GM23338 (cell line): ENCODE data around the gene TMA16. TPM values are rescaled to one million over a fixed set of nuclear protein-coding genes. Genes with fewer than 3 reads are reported as not detected.

ENCODE experiments used
- ATAC-seq: fragments of 200-7000 bp; cut with Tn5 transposase; 3 replicates; pipeline ENCODE4 v1.9.1; 2020
- DNase-seq: peaks from one replicate; pipeline ENCODE4 v3.0.0-alpha.2; 2015; ENCODE audit warnings: low spot score
- H2AFZ ChIP-seq: fragments of 200-600 bp; sonication (generic); 2 replicates; pipeline ENCODE4 v1.8.0; 2016; ENCODE audit warnings: antibody characterized with exemption, mild to moderate bottlenecking, moderate library complexity
- H3F3A ChIP-seq: fragments of 200-600 bp; sonication (generic); replicated peaks from 2 replicates; pipeline ENCODE4 v1.8.0; 2017; ENCODE audit warnings: antibody characterized with exemption, mixed run types, low read depth
- H3K27ac ChIP-seq: fragments of 200-600 bp; sonication (generic); 2 replicates; pipeline ENCODE4 v1.6.1; 2016; ENCODE audit warnings: low read depth
- H3K27me3 ChIP-seq: fragments of 200-600 bp; sonication (generic); 2 replicates; pipeline ENCODE4 v1.8.0; 2016; ENCODE audit warnings: mild to moderate bottlenecking, mixed run types, moderate library complexity; ENCODE audit not compliant: insufficient read depth
- H3K36me3 ChIP-seq: fragments of 200-600 bp; sonication (generic); 2 replicates; pipeline ENCODE4 v1.8.0; 2016; ENCODE audit warnings: mild to moderate bottlenecking; ENCODE audit not compliant: insufficient read depth
- H3K4me1 ChIP-seq: fragments of 200-600 bp; sonication (generic); 2 replicates; pipeline ENCODE4 v1.8.0; 2016; ENCODE audit warnings: mild to moderate bottlenecking, moderate library complexity; ENCODE audit not compliant: insufficient read depth
- H3K4me2 ChIP-seq: fragments of 200-600 bp; sonication (generic); 2 replicates; pipeline ENCODE4 v1.7.1; 2017; ENCODE audit warnings: mixed run types
- H3K4me3 ChIP-seq: fragments of 200-600 bp; sonication (generic); 2 replicates; pipeline ENCODE4 v1.6.1; 2016; ENCODE audit warnings: mixed run types
- H3K79me2 ChIP-seq: fragments of 200-600 bp; sonication (generic); replicated peaks from 2 replicates; pipeline ENCODE4 v1.8.0; 2017; ENCODE audit warnings: mild to moderate bottlenecking; ENCODE audit not compliant: insufficient read depth
- H3K9me2 ChIP-seq: fragments of 200-600 bp; sonication (generic); 2 replicates; pipeline ENCODE4 v1.8.0; 2017; ENCODE audit not compliant: insufficient read depth
- H4K20me1 ChIP-seq: fragments of 200-600 bp; sonication (generic); replicated peaks from 2 replicates; pipeline ENCODE4 v1.8.0; 2017; ENCODE audit warnings: mild to moderate bottlenecking; ENCODE audit not compliant: insufficient read depth
- H3K27ac Mint-ChIP-seq: 2 replicates; pipeline ENCODE4 v1.8.0; 2020; ENCODE audit warnings: inconsistent platforms, mild to moderate bottlenecking, moderate library complexity, mixed read lengths
- H3K27me3 Mint-ChIP-seq: 3 replicates; pipeline ENCODE4 v1.8.0; 2022; ENCODE audit warnings: low read depth, mild to moderate bottlenecking, moderate library complexity, mixed read lengths, inconsistent platforms; ENCODE audit not compliant: insufficient read depth, poor library complexity
- H3K36me3 Mint-ChIP-seq: 3 replicates; pipeline ENCODE4 v1.8.0; 2021; ENCODE audit warnings: low read depth, mild to moderate bottlenecking, inconsistent platforms, moderate library complexity, mixed read lengths
- H3K4me1 Mint-ChIP-seq: 3 replicates; pipeline ENCODE4 v1.8.0; 2020; ENCODE audit warnings: mild to moderate bottlenecking, inconsistent platforms, mixed read lengths
- H3K4me3 Mint-ChIP-seq: 3 replicates; pipeline ENCODE4 v1.8.0; 2021; ENCODE audit warnings: moderate library complexity, mild to moderate bottlenecking, inconsistent platforms, mixed read lengths
- H3K9me3 Mint-ChIP-seq: 3 replicates; pipeline ENCODE4 v1.8.0; 2020; ENCODE audit warnings: moderate library complexity, mild to moderate bottlenecking, inconsistent platforms, mixed read lengths
- CREB1 ChIP-seq: fragments of 250-450 bp; sonication (Bioruptor Pico); IDR thresholded peaks from 2 replicates; pipeline ENCODE4 v1.5.0; 2020; ENCODE audit warnings: low read depth, mild to moderate bottlenecking, moderate library complexity
- CTCF ChIP-seq, 2 experiments: fragments of 200-600 bp in 1 of 2; sonication (generic) in 1 of 2; conservative IDR thresholded peaks; 2 replicates each; pipeline versions ENCODE4 v1.5.1 to v1.6.1; 2016 to 2017; ENCODE audit warnings: antibody characterized with exemption in 2 of 2, low read depth in 2 of 2, mild to moderate bottlenecking in 2 of 2, moderate library complexity in 1 of 2
- ETS1 ChIP-seq: IDR thresholded peaks from 2 replicates; pipeline ENCODE4 v1.6.1; 2016; ENCODE audit warnings: antibody characterized with exemption
- EZH2 ChIP-seq: fragments of 200-600 bp; sonication (generic); IDR thresholded peaks from one replicate; pipeline ENCODE4 v1.8.0; 2017; ENCODE audit warnings: antibody characterized with exemption, mild to moderate bottlenecking, low read depth; ENCODE audit not compliant: unreplicated experiment
- JUNB ChIP-seq: IDR thresholded peaks from one replicate; pipeline ENCODE4 v1.6.1; 2016; ENCODE audit warnings: antibody characterized with exemption; ENCODE audit not compliant: unreplicated experiment
- POLR2AphosphoS5 ChIP-seq: IDR thresholded peaks from 2 replicates; pipeline ENCODE4 v1.6.1; 2016; ENCODE audit warnings: antibody characterized with exemption, low read depth
- ZNF114 ChIP-seq: fragments of 250-450 bp; sonication (Bioruptor Pico); IDR thresholded peaks from 2 replicates; pipeline ENCODE4 v1.5.0; 2020; ENCODE audit warnings: mild to moderate bottlenecking, moderate library complexity
- ZNF331 ChIP-seq: fragments of 250-450 bp; sonication (Bioruptor Pico); IDR thresholded peaks from 2 replicates; pipeline ENCODE4 v1.5.0; 2020; ENCODE audit warnings: low read depth, mild to moderate bottlenecking, moderate library complexity
- polyA plus RNA-seq: library from polyadenylated mRNA; unstranded; fragments of >200 nt; fragmentation: Nextera tagmentation; extraction: Ambion mirVana; gene quantifications from 2 replicates; pipeline ENCODE4 v1.2.1, GENCODE V29; 2016
- total RNA-seq: library from RNA; depleted of rRNA; stranded (reverse); fragments of >200 nt; shearing (Covaris generic); gene quantifications from 2 replicates; pipeline ENCODE4 v1.2.3, GENCODE V29; 2014

The TMA16 gene
- total and polyA plus RNA-seq, 2 experiments from 2014 or later = 46.4 to 96.1 TPM

DNA sequence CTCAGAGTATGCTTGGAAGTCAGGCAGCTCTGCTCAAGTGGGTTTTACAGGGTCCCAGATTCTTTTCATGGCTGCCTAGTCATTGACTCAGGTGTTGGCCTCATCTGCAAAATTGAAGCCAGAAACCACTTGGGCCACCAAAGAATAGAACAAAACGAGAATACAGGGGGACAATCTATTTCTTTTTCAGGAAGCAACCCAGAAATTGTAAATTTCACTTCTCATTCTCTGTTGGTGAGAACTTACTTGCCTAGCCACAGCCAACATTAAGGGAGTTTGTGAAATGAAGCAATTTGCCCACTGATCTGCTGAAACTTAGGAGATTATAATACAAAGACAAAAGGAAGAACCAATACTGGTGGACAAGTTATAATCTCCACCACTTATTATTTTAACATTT, 12.3 kb upstream of the TMA16 start (continued):
- TF ChIP-seq CTCF (conservative IDR thresholded peaks at IDR 0.05; ENCODE audit: low read depth in 2 of 2) (no peak), ETS1 (no peak), POLR2AphosphoS5 (no peak), EZH2 (no peak), JUNB (no peak), ZNF114 (CRISPR knock-in tag) (no peak)

GRCh38 chr4:163484906-163485305, 9.6 kb upstream of the TMA16 start:
- Histone ChIP-seq H3F3A (no peaks in the 10 kb centered on the region), H3K79me2 (no peaks in the 10 kb centered on the region), H3K9me2 (no peaks in the 10 kb centered on the region), H3K27ac (no peak overlapping the region), H4K20me1 (no peaks in the 10 kb centered on the region), H3K36me3 (no peaks in the 10 kb centered on the region), H3K27me3 (no peaks in the 10 kb centered on the region), H2AFZ (no peak overlapping the region), H3K4me1 (no peaks in the 10 kb centered on the region), H3K4me2 (no peak overlapping the region), H3K4me3 (no peak overlapping the region)
- Mint-ChIP-seq H3K4me1 (peaks cover 2% of the 10 kb centered on the region; the same call in 2 of the 3 replicates), H3K4me3 (no peak overlapping the region), H3K27ac (no peak overlapping the region), H3K9me3 (no peaks in the 10 kb centered on the region), H3K36me3 (no peaks in the 10 kb centered on the region), H3K27me3 (no peaks in the 10 kb centered on the region)
- DNase-seq (peak; percentile 88), ATAC-seq (peak; percentile 88)
- TF ChIP-seq JUNB (no peak), CTCF (conservative IDR thresholded peaks at IDR 0.05; ENCODE audit: low read depth in 2 of 2) (peak; percentile 85)

DNA sequence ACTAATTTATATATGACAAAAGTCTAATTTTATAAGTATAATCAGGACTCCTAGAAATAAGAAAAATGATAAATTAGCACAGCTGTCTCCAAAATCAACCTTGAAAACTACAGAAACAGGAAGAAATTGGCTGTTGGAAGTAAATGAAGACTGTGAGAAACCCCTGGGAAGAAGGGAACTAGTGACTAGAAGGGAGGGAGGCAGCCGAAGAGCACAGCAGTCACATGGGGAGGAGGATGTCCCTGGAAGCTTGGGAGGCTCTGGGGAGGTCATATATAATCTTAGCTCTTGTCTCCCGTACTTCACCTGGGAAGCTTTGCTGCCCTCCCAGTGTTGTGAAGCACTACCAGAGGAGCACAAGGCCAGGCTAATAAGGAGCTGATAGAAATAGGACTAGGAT, 8.9 kb upstream of the TMA16 start:
- Histone ChIP-seq H3K27ac (no peak overlapping the region), H3K9me2 (no peaks in the 10 kb centered on the region), H3K4me1 (no peaks in the 10 kb centered on the region), H3K4me2 (no peak overlapping the region), H3F3A (no peaks in the 10 kb centered on the region), H4K20me1 (no peaks in the 10 kb centered on the region), H3K36me3 (no peaks in the 10 kb centered on the region), H2AFZ (peak overlapping the region; percentile 45; the same call in 1 of the 2 replicates), H3K4me3 (no peak overlapping the region), H3K27me3 (no peaks in the 10 kb centered on the region), H3K79me2 (no peaks in the 10 kb centered on the region)
- ATAC-seq (peak; percentile 33; the same call in 1 of the 3 replicates), DNase-seq (no peak)
- H3K4me1 Mint-ChIP-seq = peaks cover 2% of the 10 kb centered on the region; the same call in 2 of the 3 replicates
- H3K9me3 Mint-ChIP-seq = no peaks in the 10 kb centered on the region
- H3K27me3 Mint-ChIP-seq = no peaks in the 10 kb centered on the region
- TF ChIP-seq EZH2 (no peak), CREB1 (CRISPR knock-in tag) (no peak), ZNF331 (no peak)
- H3K36me3 Mint-ChIP-seq = no peaks in the 10 kb centered on the region
- no peak overlapping the region for H3K4me3 Mint-ChIP-seq
- H3K27ac Mint-ChIP-seq = no peak overlapping the region
